G401.6 (cell line): Measurements from ENCODE around the gene PDCD11.

Experiments
- FAIRE-seq: peaks from 2 replicates; lab custom pipeline; 2012; peaks lifted over from hg19 to GRCh38; lab: Jason Lieb, UNC

The PDCD11 gene

GRCh38 chr10:103451091-103451813, 54.8 kb downstream of the PDCD11 start:
- no peak for FAIRE-seq

DNA sequence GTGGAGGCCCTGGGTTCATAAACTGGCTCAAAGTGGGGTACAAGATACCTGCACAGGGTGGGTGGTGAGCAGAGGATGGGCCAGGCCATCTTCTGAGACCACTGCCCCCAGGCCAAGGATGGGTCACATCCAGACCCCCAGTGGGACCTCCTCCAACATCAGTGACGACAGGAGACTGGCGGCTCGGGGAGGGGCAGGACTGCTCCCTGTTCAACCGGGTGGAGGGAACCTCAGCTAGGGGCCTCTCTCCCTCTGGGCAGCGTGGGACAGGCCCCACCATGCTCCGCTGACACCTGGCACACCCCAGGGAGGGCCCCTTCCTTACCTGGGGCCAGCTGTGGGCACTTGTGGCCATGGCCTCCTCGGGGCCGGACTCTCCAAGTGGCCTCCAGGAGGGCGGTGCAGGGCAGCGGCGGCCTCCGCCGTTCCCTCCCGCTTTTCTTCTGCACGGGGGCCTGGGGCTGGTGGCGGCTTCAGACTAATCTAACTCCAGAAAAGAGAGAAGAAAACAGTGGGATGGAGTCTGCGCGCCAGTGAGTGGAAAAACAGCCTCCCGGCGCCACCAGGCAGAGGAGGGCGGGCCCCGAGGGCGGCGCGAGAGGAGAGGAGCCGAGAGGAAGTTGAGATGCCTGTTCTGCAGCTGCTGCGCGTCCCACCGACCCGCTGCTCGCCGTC, 55.5 kb downstream of the PDCD11 start, which contains the start of gene CALHM2:
Gene CALHM2 (minus strand): TSS at position 540 of the 675 bp plus-strand sequence. CDS start 2,429 bp downstream, outside the sequence.
- no peak for FAIRE-seq

- FAIRE-seq, result no peak
Observed at GRCh38 chr10:103452506-103453230, 56.2 kb downstream of the PDCD11 start.

GRCh38 chr10:103454026-103454425, 57.6 kb downstream of the PDCD11 start:
- FAIRE-seq, result no peak

GRCh38 chr10:103455235-103455634, 58.8 kb downstream of the PDCD11 start:
- no peak for FAIRE-seq

DNA sequence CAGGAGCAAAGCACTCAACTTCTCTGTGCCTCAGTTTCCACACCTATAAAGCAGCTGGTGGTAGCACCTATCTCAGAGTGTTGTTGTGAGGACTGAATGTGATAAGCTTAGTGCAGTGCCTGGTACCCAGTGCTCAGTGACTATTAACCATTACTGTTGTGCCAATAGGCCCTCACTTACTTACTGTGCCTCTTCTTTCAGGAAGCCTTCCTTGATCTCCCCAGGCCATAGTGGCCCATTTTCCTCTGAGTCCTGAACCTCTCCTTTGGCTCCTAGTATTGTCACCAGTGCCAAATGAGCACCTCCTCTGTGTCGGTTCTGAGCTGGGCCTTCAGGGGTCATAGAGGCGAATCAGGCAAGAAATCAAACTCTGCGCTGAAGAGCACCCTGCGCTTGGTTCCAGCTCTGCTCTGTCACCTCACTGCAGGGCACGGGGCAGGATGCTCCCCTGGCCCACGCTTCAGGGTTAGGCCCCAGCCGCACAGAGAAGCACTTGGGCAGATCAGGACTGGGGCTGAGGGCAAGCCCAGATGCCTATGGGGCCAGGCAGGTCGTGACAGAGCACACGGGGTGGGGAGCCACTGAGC, 59.7 kb downstream of the PDCD11 start:
- no peak for FAIRE-seq

- FAIRE-seq, result no peak
Observed at GRCh38 chr10:103457176-103457712, 60.8 kb downstream of the PDCD11 start.

- FAIRE-seq, result no peak
Observed at GRCh38 chr10:103457896-103458583, 61.6 kb downstream of the PDCD11 start.

DNA sequence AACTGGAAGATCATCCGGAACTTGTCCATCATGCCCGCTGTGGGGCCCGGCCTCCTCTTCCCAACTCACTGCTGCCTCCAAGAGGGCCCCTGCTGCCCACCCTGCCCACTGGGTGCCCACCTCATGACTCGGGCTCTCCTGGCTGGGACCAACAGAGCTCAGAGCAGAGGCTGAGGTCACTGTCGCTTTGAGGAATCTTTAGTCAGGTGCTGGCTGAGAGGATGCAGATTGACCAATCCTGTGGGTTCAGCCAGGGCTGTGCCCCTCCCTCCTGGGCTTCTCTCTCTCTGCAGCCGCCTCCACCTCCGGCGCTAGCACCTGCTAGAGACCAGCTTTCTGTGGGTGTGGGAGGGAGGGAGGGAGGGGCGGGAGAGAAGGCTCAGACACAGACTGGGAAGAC, 62.3 kb downstream of the PDCD11 start, which contains the start of gene CALHM1:
Gene CALHM1 (minus strand): TSS at position 181 of the 400 bp plus-strand sequence. CDS start 149 bp downstream, at position 32.
- FAIRE-seq, result no peak

DNA sequence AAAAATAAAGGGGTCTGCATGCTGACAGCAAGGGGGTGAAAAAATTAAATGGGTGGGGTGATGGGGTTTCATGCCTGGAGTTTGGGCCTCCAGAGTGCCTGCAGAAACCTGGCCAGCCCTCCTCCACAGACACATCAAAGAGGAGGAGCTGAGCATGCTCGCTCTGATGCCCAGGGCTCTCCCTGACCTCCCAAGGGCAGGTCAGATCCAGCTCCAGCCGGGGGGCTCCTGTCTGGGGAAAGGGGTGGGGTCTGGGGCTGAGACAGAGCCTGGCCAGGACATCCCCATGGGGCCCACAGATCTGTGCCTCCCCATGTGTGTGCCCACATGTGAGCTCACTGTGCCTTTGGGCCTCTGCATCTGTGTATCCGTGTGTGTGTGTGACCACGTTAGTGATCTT, 63.2 kb downstream of the PDCD11 start:
- no peak for FAIRE-seq

- FAIRE-seq, result no peak
Observed at GRCh38 chr10:103463499-103463898, 67.1 kb downstream of the PDCD11 start.

GRCh38 chr10:103465411-103466179, 69.2 kb downstream of the PDCD11 start:
- no peak for FAIRE-seq

GRCh38 chr10:103466734-103467133, 70.3 kb downstream of the PDCD11 start:
- no peak for FAIRE-seq

GRCh38 chr10:103467406-103467805, 71.0 kb downstream of the PDCD11 start:
- no peak for FAIRE-seq

GRCh38 chr10:103469201-103469600, 72.8 kb downstream of the PDCD11 start:
- FAIRE-seq, result no peak

- FAIRE-seq, result no peak
Observed at GRCh38 chr10:103470761-103471653, 74.6 kb downstream of the PDCD11 start.

DNA sequence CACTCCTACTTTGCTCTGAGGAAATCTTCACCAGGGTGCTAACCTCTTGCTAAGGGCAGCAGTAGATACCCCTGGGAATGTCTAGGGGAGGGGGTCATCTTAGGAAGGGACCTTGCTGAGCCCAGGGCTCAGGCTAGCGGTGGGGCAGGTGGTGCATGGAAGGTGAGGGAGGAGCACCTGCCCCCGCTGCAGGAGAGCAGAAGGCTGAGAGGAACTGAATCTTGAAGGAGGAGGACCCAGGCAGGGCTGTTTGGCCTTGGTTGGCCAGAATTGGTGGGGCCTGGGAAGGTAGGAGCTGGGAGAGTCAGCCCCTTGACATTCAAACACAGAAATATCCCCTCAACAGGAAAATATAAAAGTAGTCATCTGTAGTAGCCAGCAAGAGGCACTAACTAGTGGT, 75.6 kb downstream of the PDCD11 start:
- FAIRE-seq, result no peak

DNA sequence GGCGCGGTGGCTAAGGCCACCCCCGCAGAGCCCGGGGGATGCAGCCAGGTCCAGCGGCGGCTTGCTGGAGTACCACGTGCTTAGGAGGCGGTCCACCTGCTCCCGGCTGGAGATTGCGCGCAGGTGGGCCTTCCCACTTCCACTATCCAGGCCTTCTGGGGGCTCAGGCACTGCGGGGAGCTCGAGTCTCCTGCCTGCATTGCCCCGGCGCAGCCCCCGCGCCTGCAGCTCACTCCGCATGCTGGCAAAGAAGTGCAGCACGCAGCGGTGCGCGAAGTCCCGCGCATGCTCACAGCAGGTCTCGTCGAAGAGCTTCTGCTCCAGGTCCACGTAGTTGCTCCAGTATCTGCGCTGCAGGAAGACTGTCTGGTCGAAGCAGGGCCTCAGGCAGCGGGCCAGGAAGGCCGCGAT, 76.8 kb downstream of the PDCD11 start:
- FAIRE-seq, result no peak

DNA sequence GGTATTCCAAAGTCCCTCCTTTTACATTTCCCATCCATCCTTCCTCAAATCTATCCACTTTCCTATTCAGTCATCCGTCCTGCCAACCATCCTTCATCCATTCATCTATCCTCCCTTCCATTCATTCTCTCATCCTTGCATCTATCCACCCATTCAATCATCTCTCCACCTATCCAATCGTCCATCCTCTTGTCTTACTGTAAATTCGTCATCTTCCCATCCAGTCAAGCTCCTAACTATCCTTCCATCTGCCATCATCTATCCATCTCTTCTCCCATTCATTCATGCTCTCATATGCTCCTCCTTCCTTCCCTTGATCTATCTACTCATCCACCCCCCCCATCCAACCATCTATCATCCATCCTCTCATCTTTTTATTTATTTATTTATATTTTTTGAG, 77.7 kb downstream of the PDCD11 start:
- no peak for FAIRE-seq

DNA sequence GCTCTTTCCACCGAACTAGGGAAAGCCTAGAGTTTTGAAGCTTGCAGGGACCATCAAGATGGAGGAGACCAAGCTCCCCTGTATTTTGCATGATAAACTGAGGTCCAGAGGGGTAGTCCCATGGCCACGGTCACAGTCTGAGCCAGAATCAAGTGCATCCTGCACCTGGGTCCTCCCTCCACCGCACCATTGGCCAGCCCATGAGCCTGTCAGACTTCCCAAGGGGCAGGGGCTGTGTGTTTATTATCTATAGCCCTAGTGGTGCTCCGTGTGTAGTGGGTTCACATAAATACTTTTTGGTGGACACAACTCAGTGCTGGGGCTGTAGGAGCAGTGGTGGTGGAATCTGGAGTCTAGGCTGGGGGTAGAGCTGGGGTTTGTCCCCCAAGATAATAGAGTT, 79.0 kb downstream of the PDCD11 start:
- FAIRE-seq, result no peak
